ENCODE data around the gene PGAM2. TPM values are rescaled to one million over a fixed set of nuclear protein-coding genes. Genes with fewer than 3 reads are reported as not detected.
A peak's percentile ranks its signal among the peaks of the same experiment; 100 is the strongest.

PGAM2 gene
- total RNA-seq: not detected

DNA sequence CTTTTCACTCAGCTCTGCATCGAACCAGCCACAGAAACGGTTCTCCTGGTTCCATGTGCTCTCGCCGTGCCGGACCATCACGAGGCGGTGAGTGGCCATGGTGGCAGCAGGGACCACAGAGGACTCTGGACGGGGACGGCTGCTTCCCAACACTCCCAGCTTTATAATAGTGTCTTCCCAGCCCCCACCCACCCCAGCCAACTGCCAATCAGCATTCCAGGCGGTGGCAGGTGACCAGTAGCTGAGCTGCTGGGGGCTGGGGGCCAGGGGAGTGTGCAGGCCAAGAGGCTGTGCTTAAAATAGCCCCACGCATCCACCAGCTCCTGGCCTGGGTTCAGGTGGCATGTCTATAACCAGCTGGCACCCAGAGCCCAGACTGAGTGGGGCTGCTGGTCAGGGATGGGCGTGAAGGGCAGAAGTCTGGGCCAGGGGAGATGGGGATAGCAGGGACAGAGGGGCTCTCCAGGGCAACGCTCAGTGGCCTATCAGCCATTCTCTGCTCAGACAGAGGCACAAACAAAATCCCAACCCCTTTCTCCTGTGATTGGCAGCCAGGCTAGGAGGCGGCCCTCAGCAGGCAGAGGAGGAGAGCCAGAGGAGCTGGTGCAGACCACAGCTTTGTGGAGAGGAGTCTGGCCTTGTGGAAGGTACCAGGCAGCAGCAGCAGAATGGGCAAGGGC is at the start of gene PGAM2:
Gene PGAM2, minus strand, starts transcription at position 137 of the 680 bp plus-strand sequence. Its CDS starts 38 bp downstream, at position 99.
- Histone ChIP-seq H3K9me3 (no peaks in the 10 kb centered on the region), H3K36me3 (peaks cover 0 to 13% of the 10 kb centered on the region in 2 donors), H3K27ac (no peak within 1 kb of the TSS), H3K4me1 (peaks cover 23% of the 10 kb centered on the region), H3K4me3 (no peak within 1 kb of the TSS), H3K27me3 (no peaks in the 10 kb centered on the region)
- no peak for DNase-seq (ENCODE audit: extremely low spot score in 2 of 2)
- TF ChIP-seq POLR2AphosphoS5 (IDR thresholded peaks at IDR 0.05; ENCODE audit: insufficient read depth in 1 of 2, low read depth in 1 of 2): peak in 1 of 2 donors; percentile 33
- no peak for TF ChIP-seq POLR2A (IDR thresholded peaks at IDR 0.05)
- TF ChIP-seq, protein P1, sequence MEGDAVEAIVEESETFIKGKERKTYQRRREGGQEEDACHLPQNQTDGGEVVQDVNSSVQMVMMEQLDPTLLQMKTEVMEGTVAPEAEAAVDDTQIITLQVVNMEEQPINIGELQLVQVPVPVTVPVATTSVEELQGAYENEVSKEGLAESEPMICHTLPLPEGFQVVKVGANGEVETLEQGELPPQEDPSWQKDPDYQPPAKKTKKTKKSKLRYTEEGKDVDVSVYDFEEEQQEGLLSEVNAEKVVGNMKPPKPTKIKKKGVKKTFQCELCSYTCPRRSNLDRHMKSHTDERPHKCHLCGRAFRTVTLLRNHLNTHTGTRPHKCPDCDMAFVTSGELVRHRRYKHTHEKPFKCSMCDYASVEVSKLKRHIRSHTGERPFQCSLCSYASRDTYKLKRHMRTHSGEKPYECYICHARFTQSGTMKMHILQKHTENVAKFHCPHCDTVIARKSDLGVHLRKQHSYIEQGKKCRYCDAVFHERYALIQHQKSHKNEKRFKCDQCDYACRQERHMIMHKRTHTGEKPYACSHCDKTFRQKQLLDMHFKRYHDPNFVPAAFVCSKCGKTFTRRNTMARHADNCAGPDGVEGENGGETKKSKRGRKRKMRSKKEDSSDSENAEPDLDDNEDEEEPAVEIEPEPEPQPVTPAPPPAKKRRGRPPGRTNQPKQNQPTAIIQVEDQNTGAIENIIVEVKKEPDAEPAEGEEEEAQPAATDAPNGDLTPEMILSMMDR (IDR thresholded peaks at IDR 0.05): no peak
- intact Hi-C loops (cut with DNase I): no loop called here

DNA sequence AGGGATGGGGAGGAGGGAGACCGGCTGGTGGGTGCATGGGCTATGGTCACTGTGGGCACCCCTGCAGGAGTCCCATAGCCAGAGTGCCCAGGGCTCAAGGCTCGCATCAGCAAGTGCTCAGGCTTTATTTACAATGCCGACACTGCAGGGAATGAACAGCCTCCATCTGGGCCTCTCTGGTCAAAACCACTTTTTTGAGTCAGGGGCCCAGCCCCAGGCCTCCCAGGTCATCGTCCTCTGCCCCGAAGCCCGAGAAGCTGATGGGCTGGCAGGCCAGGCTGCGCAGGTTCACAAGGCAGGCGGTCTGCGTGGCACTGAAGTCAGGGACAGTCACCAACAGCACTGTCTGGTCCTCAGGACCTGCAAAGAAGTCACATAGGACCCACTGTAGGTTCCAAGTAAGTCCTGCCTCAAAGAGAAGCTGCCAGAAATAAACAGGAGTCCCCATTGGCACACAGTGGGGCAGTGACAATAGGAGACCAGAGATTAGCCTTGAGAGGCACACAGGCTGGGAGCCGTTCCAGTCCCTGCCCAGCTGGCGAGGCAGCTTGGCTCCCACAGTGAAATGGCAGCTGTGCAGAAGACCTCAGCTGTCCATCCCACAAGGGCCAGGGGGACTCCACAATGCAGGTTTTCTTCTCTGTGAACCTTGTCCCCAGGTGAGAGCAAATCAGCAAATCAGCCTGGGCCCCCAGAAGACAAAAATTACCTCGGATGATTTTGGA is 49.4 kb upstream of the PGAM2 start:
- no peaks in the 10 kb centered on the region for H3K9me3 ChIP-seq
- DNase-seq (ENCODE audit: extremely low spot score in 2 of 2): no peak
- H3K4me1 ChIP-seq: peaks cover 2% of the 10 kb centered on the region
- H3K27me3 ChIP-seq: no peaks in the 10 kb centered on the region
- peaks cover 0 to 75% of the 10 kb centered on the region in 2 donors for H3K36me3 ChIP-seq
- no peak overlapping the region for H3K27ac ChIP-seq
- intact Hi-C loops (cut with DNase I): loop anchor here (5.0 kb wide), 1 partner anchor 37 kb away; no protein-coding TSS in a partner anchor
- no peak overlapping the region for H3K4me3 ChIP-seq
- TF ChIP-seq POLR2A (IDR thresholded peaks at IDR 0.05) (no peak), POLR2AphosphoS5 (IDR thresholded peaks at IDR 0.05; ENCODE audit: insufficient read depth in 1 of 2, low read depth in 1 of 2) (peak in 1 of 2 donors; percentile 4)
- TF ChIP-seq, protein P1 (IDR thresholded peaks at IDR 0.05): no peak

DNA sequence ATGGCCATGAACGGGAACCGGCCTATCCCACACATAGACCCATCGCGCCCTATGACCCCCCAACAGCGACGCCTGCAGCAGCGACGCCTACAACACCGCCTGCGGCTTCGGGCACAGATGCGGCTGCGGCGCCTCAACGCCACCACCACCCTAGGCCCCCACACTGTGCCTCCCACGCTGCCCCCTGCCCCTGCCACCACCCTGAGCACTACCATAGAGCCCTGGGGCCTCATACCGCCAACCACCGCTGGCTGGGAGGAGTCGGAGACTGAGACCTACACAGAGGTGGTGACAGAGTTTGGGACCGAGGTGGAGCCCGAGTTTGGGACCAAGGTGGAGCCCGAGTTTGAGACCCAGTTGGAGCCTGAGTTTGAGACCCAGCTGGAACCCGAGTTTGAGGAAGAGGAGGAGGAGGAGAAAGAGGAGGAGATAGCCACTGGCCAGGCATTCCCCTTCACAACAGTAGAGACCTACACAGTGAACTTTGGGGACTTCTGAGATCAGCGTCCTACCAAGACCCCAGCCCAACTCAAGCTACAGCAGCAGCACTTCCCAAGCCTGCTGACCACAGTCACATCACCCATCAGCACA is 48.5 kb upstream of the PGAM2 start:
- H3K9me3 ChIP-seq: no peaks in the 10 kb centered on the region
- H3K27ac ChIP-seq: no peak overlapping the region
- H3K4me3 ChIP-seq: no peak overlapping the region
- no peaks in the 10 kb centered on the region for H3K4me1 ChIP-seq
- TF ChIP-seq POLR2AphosphoS5 (IDR thresholded peaks at IDR 0.05; ENCODE audit: insufficient read depth in 1 of 2, low read depth in 1 of 2) (no peak), POLR2A (IDR thresholded peaks at IDR 0.05) (no peak)
- TF ChIP-seq, protein P1 (IDR thresholded peaks at IDR 0.05): no peak
- intact Hi-C loops (cut with DNase I): no loop called here
- peaks cover 0 to 78% of the 10 kb centered on the region in 2 donors for H3K36me3 ChIP-seq
- no peak for DNase-seq (ENCODE audit: extremely low spot score in 2 of 2)
- no peaks in the 10 kb centered on the region for H3K27me3 ChIP-seq

DNA sequence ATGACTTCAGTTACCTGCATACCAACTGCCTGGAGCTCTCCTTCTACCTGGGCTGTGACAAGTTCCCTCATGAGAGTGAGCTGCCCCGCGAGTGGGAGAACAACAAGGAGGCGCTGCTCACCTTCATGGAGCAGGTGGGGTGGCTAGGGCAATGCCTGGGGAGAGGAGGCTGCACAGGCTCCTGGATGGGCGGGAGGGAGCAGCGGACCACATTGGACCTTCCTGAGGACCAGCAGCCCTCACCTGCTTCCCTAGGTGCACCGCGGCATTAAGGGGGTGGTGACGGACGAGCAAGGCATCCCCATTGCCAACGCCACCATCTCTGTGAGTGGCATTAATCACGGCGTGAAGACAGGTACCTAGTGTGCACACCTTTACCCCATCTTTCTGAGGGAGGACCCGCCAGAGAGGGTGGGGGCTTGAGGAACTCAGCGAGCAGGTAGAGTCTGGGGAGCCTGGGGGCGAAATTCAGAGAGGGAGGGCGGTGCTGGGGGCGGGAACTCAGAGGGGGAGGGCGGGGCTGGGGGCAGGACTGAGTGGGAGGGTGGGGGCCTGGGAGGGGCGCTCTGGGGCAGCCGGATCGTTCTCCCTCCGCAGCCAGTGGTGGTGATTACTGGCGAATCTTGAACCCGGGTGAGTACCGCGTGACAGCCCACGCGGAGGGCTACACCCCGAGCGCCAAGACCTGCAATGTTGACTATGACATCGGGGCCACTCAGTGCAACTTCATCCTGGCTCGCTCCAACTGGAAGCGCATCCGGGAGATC is 47.8 kb upstream of the PGAM2 start:
- no peak for DNase-seq (ENCODE audit: extremely low spot score in 2 of 2)
- no peaks in the 10 kb centered on the region for H3K9me3 ChIP-seq
- no peak overlapping the region for H3K27ac ChIP-seq
- intact Hi-C loops (cut with DNase I): no loop called here
- TF ChIP-seq POLR2AphosphoS5 (IDR thresholded peaks at IDR 0.05; ENCODE audit: insufficient read depth in 1 of 2, low read depth in 1 of 2) (no peak), POLR2A (IDR thresholded peaks at IDR 0.05) (no peak)
- TF ChIP-seq, protein P1 (IDR thresholded peaks at IDR 0.05): no peak
- no peak overlapping the region for H3K4me3 ChIP-seq
- no peaks in the 10 kb centered on the region for H3K27me3 ChIP-seq
- H3K36me3 ChIP-seq: peaks cover 0 to 85% of the 10 kb centered on the region in 2 donors
- H3K4me1 ChIP-seq: peaks cover 4% of the 10 kb centered on the region
